Type B pancreatic cell (in vitro differentiated cells): ENCODE measurements around the gene KIF14. TPM values are rescaled to one million over a fixed set of nuclear protein-coding genes. Genes with fewer than 3 reads are reported as not detected.

Source experiments
- DNase-seq: peaks from one replicate; pipeline ENCODE4 v3.0.0; 2021; ENCODE audit warnings: mixed read lengths; ENCODE audit not compliant: unreplicated experiment; ENCODE audit errors: extremely low spot score
- H3K27ac Mint-ChIP-seq: 2 replicates; pipeline ENCODE4 v1.8.0; 2021; ENCODE audit warnings: mild to moderate bottlenecking, mixed read lengths
- H3K27me3 Mint-ChIP-seq: 2 replicates; pipeline ENCODE4 v1.8.0; 2021; ENCODE audit warnings: mixed read lengths
- H3K36me3 Mint-ChIP-seq: 2 replicates; pipeline ENCODE4 v1.8.0; 2021; ENCODE audit warnings: mixed read lengths
- H3K4me1 Mint-ChIP-seq: one replicate; pipeline ENCODE4 v1.8.0; 2021; ENCODE audit warnings: mixed read lengths; ENCODE audit not compliant: unreplicated experiment
- H3K4me3 Mint-ChIP-seq: 2 replicates; pipeline ENCODE4 v1.8.0; 2021; ENCODE audit warnings: mild to moderate bottlenecking, mixed read lengths
- H3K9me3 Mint-ChIP-seq: 2 replicates; pipeline ENCODE4 v1.8.0; 2021; ENCODE audit warnings: mixed read lengths
- total RNA-seq: library from RNA; stranded (reverse); gene quantifications from 2 replicates; pipeline ENCODE4 v1.2.1, GENCODE V29; 2021; ENCODE audit warnings: low replicate concordance
- TF ChIP-seq, protein P1 (sequence below): fragments of 200-600 bp; sonication (generic); conservative IDR thresholded peaks from 2 replicates; pipeline ENCODE4 v1.5.0; 2021; ENCODE audit warnings: antibody characterized with exemption, mild to moderate bottlenecking

KIF14 gene
- total RNA-seq, 1 donor from 2014 or later, result 12.8 TPM

DNA sequence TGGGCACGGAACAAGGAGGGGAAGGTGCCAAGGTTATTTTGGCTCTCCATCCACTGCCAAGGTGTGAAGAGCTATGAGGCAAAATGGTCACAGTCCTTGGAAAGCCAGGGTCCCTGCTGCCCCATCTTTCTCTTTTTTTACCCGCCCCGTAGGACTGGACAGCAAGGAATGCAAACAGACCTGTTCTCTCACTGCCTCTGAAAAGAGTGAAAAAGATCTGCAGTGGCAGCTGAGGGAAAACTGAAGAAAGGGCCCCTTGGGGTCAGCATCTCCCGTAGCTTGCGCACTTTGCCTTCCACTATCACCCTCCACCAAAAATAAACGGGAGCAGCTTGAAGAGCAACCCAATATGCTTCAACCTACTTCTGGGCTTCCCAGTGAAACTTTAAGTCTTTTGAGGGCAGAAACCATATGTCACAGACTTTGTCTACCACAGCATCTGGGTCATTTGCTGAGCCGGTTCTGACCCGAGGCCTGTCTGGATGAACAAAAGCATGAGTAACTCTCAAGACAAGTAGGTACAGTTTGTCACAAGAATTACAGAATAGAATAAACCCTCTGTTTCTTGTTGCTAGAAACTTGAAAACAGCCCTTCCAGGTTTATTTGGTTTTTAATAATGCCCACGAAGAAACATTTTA lies 9.4 kb upstream of the KIF14 start:
- Mint-ChIP-seq H3K27ac (peak overlapping the region; percentile 86), H3K9me3 (no peaks in the 10 kb centered on the region), H3K36me3 (no peaks in the 10 kb centered on the region), H3K27me3 (no peaks in the 10 kb centered on the region), H3K4me1 (no peaks in the 10 kb centered on the region), H3K4me3 (peak overlapping the region; percentile 16)
- no peak for DNase-seq
- TF ChIP-seq, protein P1, sequence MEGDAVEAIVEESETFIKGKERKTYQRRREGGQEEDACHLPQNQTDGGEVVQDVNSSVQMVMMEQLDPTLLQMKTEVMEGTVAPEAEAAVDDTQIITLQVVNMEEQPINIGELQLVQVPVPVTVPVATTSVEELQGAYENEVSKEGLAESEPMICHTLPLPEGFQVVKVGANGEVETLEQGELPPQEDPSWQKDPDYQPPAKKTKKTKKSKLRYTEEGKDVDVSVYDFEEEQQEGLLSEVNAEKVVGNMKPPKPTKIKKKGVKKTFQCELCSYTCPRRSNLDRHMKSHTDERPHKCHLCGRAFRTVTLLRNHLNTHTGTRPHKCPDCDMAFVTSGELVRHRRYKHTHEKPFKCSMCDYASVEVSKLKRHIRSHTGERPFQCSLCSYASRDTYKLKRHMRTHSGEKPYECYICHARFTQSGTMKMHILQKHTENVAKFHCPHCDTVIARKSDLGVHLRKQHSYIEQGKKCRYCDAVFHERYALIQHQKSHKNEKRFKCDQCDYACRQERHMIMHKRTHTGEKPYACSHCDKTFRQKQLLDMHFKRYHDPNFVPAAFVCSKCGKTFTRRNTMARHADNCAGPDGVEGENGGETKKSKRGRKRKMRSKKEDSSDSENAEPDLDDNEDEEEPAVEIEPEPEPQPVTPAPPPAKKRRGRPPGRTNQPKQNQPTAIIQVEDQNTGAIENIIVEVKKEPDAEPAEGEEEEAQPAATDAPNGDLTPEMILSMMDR, result no peak

- no peaks in the 10 kb centered on the region for H3K36me3 Mint-ChIP-seq
- no peaks in the 10 kb centered on the region for H3K4me1 Mint-ChIP-seq
- DNase-seq, result no peak
- TF ChIP-seq, protein P1, result no peak
- no peaks in the 10 kb centered on the region for H3K27me3 Mint-ChIP-seq
- H3K4me3 Mint-ChIP-seq, result no peak overlapping the region
- no peaks in the 10 kb centered on the region for H3K9me3 Mint-ChIP-seq
- no peak overlapping the region for H3K27ac Mint-ChIP-seq
Observed at GRCh38 chr1:200628223-200628881, 7.8 kb upstream of the KIF14 start.

DNA sequence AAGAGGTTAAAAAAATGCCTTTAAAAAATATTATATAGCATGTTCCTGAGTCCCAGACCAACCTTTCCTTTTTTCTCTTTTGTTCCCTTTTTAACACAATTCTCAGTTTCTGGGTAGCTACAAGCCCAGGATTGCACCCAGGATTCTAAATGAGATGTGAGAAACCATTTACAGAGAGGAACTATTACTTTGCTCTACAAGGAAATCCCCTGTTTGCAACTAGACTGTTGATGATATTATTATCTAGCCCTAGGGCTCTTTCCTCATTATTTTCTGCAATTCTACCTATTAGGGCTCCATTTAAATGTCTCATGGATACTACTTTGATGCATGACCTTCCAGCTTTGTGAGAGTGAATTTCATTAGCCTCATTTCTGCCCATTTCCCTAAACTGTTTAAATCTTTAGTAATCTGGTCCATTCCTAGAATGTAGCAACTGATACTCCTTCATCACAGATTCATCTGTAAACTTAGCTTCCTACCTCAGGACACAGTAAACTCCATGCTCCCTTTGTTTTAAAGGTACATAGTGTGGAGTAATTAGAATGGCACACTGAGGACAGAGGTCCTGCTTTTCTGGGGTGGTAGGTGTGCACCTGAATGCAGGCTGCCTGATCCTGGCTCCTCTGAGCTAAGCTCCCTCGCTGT lies 7.1 kb upstream of the KIF14 start:
- TF ChIP-seq, protein P1, result no peak
- H3K27ac Mint-ChIP-seq, result no peak overlapping the region
- no peak for DNase-seq
- H3K27me3 Mint-ChIP-seq, result no peaks in the 10 kb centered on the region
- H3K9me3 Mint-ChIP-seq, result no peaks in the 10 kb centered on the region
- no peaks in the 10 kb centered on the region for H3K4me1 Mint-ChIP-seq
- H3K4me3 Mint-ChIP-seq, result no peak overlapping the region
- no peaks in the 10 kb centered on the region for H3K36me3 Mint-ChIP-seq

DNA sequence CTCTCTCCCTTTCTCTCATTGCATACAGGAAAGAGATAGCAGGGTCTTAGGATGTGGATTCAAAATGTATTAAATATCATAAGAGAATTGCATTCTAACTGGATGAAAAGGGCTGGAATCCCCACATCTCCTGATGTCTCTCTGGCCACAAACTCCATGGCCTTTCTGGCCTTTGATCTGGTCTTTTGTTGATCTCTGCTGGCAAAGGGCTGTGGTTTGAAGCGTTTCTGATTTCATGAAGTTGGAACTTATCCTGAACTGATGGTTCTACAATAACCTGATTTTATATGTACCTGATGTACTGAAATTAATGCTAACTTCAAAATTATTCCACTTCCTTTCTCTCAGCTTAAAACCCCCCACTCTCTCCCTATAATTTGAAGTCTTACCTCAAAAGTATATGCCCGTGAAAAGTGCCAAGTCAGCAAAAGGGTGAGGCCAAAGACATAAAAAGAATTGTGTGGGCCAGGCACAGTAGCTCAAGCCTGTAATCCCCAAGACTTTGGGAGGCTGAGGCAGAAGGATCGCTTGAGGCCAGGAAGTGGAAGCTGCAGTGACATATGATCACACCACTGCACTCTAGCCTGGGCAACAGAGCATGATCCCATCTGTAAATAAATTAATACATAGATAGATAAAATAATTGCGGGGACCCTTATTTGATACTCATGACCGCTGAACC lies 6.4 kb upstream of the KIF14 start:
- no peaks in the 10 kb centered on the region for H3K4me1 Mint-ChIP-seq
- H3K36me3 Mint-ChIP-seq, result no peaks in the 10 kb centered on the region
- H3K27ac Mint-ChIP-seq, result no peak overlapping the region
- TF ChIP-seq, protein P1, result no peak
- H3K9me3 Mint-ChIP-seq, result no peaks in the 10 kb centered on the region
- no peak overlapping the region for H3K4me3 Mint-ChIP-seq
- no peak for DNase-seq
- no peaks in the 10 kb centered on the region for H3K27me3 Mint-ChIP-seq

DNA sequence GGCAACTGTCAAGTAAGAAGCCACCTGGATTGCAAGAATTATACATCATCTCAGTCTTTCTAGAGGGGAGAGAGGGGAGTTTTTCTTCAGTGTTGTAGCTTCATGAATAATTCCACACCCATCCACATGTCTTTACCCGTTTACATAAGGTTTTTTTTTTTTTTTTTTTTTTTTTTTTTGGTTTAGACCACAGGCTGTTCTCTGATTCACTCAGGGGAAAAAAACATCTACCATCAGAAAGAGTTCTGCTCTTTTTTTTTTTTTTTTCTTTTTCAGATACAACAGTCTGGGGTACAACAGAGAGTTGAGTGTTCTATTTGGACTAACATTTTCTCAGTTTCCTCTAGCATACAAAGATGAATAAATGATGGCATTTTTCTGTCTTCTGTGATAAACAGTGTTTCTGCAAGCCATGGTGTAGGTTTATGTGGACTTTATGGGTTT lies 4.9 kb upstream of the KIF14 start:
- peak overlapping the region; percentile 81 for H3K27ac Mint-ChIP-seq
- TF ChIP-seq, protein P1, result no peak
- no peaks in the 10 kb centered on the region for H3K9me3 Mint-ChIP-seq
- no peaks in the 10 kb centered on the region for H3K36me3 Mint-ChIP-seq
- no peak overlapping the region for H3K4me3 Mint-ChIP-seq
- no peak for DNase-seq
- H3K4me1 Mint-ChIP-seq, result no peaks in the 10 kb centered on the region
- no peaks in the 10 kb centered on the region for H3K27me3 Mint-ChIP-seq
